ENCODE results near the gene HSD17B12. TPM values are rescaled to one million over a fixed set of nuclear protein-coding genes. Genes with fewer than 3 reads are reported as not detected.

HSD17B12 gene
- total and polyA plus RNA-seq, 2 of the 8 experiments (the other 6 are each of a cell fraction or from before 2014, with no cell fraction given) = 46.0 to 121 TPM

GRCh38 chr11:43690929-43691725 lies 10.6 kb downstream of the HSD17B12 start:
- no peak overlapping the region for H2BK120ac ChIP-seq (replicated peaks; ENCODE audit: low read depth, low read length)
- peaks cover 7 to 92% of the 10 kb centered on the region in 2 experiments; a peak in 3 of 4 replicates for H3K79me2 ChIP-seq (ENCODE audit: control insufficient read depth in 1 of 2, insufficient read depth in 2 of 2, low read length in 2 of 2)
- no peak overlapping the region for H3K4ac ChIP-seq (replicated peaks; ENCODE audit: insufficient read length, low read depth, low read length)
- H2BK15ac ChIP-seq (ENCODE audit: low read length) = no peak overlapping the region
- ChIA-PET CTCF (ENCODE audit: partially characterized antibody) (no interaction called here), POLR2A (ENCODE audit: partially characterized antibody) (interaction anchor here (1.3 to 2.3 kb wide), 2 partner anchors 10 to 11 kb away, joined by 3 to 7 read pairs; partner anchors contain the start of gene HSD17B12)
- H4K91ac ChIP-seq (replicated peaks; ENCODE audit: insufficient read length, low read length) = no peak overlapping the region
- no peak overlapping the region for H3K14ac ChIP-seq (ENCODE audit: insufficient read length)
- H2AK5ac ChIP-seq (ENCODE audit: low read depth, low read length) = no peak overlapping the region
- H3K36me3 ChIP-seq (ENCODE audit: control insufficient read depth in 2 of 4, insufficient read depth in 4 of 4, low read length in 3 of 4) = peaks cover 0 to 4% (median under 1%) of the 10 kb centered on the region in 4 experiments; a peak in 1 of 8 replicates
- H3K18ac ChIP-seq (ENCODE audit: extremely low read depth, low read length) = no peak overlapping the region
- no peaks in the 10 kb centered on the region; the same call in 1 of the 2 replicates for H3K23me2 ChIP-seq (ENCODE audit: low read depth, low read length)
- H3K4me1 ChIP-seq (replicated peaks in 1 of 4; ENCODE audit: control insufficient read depth in 3 of 4, insufficient read depth in 4 of 4, low read length in 3 of 4) = peaks cover 0 to 4% (median 1%) of the 10 kb centered on the region in 4 experiments; a peak in 2 of 7 replicates
- no peak overlapping the region for H3K23ac ChIP-seq (ENCODE audit: insufficient read length)
- H3K4me3 ChIP-seq (ENCODE audit: extremely low read depth in 1 of 4, insufficient read depth in 2 of 4, low read depth in 3 of 4, low read length in 4 of 4) = no peak overlapping the region
- H3K27me3 ChIP-seq (replicated peaks in 1 of 4; ENCODE audit: control insufficient read depth in 3 of 4, extremely low read depth in 1 of 4, insufficient read depth in 3 of 4, low read length in 3 of 4) = no peaks in the 10 kb centered on the region
- H4K20me1 ChIP-seq (replicated peaks in 1 of 2; ENCODE audit: control insufficient read depth in 1 of 2, insufficient read depth in 2 of 2, low read length in 2 of 2) = peaks cover 9 to 17% of the 10 kb centered on the region in 2 experiments
- H2BK20ac ChIP-seq (ENCODE audit: low read length) = no peak overlapping the region
- no peak overlapping the region for H4K8ac ChIP-seq (ENCODE audit: extremely low read depth, insufficient read depth, low read length)
- no peak overlapping the region for H3K4me2 ChIP-seq (ENCODE audit: insufficient read depth in 1 of 2, low read depth in 2 of 2, low read length in 2 of 2)
- no peak overlapping the region for H2AFZ ChIP-seq (ENCODE audit: low read length)
- DNase-seq (ENCODE audit: low read depth in 1 of 2, low spot score in 2 of 2) (no peak), FAIRE-seq (no peak)
- no peak overlapping the region for H4K5ac ChIP-seq (ENCODE audit: insufficient read length, low read depth, low read length)
- H3K27ac ChIP-seq (ENCODE audit: low read depth, low read length) = no peak overlapping the region
- TF ChIP-seq ATF2 (IDR thresholded peaks at IDR 0.05; ENCODE audit: low read length) (no peak), NRF1 (IDR thresholded peaks at IDR 0.05; ENCODE audit: low read depth, low read length) (no peak), SIN3A (conservative IDR thresholded peaks at IDR 0.05 in 1 of 2, IDR thresholded peaks at IDR 0.05 in 1 of 2; ENCODE audit: low read depth in 1 of 2, low read length in 2 of 2) (no peak), TAF1 (IDR thresholded peaks at IDR 0.05; ENCODE audit: low read depth, low read length) (no peak), SP1 (IDR thresholded peaks at IDR 0.05; ENCODE audit: low read depth, low read length) (no peak), JUND (IDR thresholded peaks at IDR 0.05; ENCODE audit: low read length) (no peak), RXRA (IDR thresholded peaks at IDR 0.05; ENCODE audit: insufficient read depth, low read depth, low read length) (no peak), BCL11A (IDR thresholded peaks at IDR 0.05; ENCODE audit: low read depth in 2 of 2, low read length in 2 of 2) (no peak), SIX5 (IDR thresholded peaks at IDR 0.05; ENCODE audit: low read depth, low read length) (no peak), BACH1 (IDR thresholded peaks at IDR 0.05; ENCODE audit: low read length) (no peak), MAX (IDR thresholded peaks at IDR 0.05) (no peak)
- WGBS, 2 experiments (ENCODE audit: extremely low coverage in 1 of 2, insufficient coverage in 1 of 2, insufficient read length in 1 of 2, insufficient replicate concordance in 2 of 2, low coverage in 1 of 2, low lambda C conversion rate in 2 of 2, missing lambda C conversion rate in 1 of 2) = 89% methylated on average over 6 of the region's 6 CpGs; no CpG with 5 or more reads in 1 of the 2 experiments
- no peak overlapping the region for H3K9ac ChIP-seq (replicated peaks in 1 of 4; ENCODE audit: extremely low read depth in 1 of 4, low read depth in 3 of 4, low read length in 3 of 4)
- H3K9me3 ChIP-seq (ENCODE audit: insufficient read depth in 2 of 2, low read depth in 1 of 2, low read length in 1 of 2) = no peaks in the 10 kb centered on the region
- H2BK5ac ChIP-seq (ENCODE audit: low read depth, low read length) = no peak overlapping the region
- H3K79me1 ChIP-seq (ENCODE audit: low read depth, low read length) = peaks cover 5% of the 10 kb centered on the region; the same call in 1 of the 2 replicates
- H3K56ac ChIP-seq (replicated peaks; ENCODE audit: insufficient read length, low read depth, low read length) = no peak overlapping the region
- H2BK12ac ChIP-seq (ENCODE audit: low read depth, low read length) = no peak overlapping the region

All from H1 (cell line).